ENCODE results near the gene SV2C. TPM values are rescaled to one million over a fixed set of nuclear protein-coding genes. Genes with fewer than 3 reads are reported as not detected.

The SV2C gene
- total and polyA plus RNA-seq, 2 donors: 0.05 to 0.27 TPM

DNA sequence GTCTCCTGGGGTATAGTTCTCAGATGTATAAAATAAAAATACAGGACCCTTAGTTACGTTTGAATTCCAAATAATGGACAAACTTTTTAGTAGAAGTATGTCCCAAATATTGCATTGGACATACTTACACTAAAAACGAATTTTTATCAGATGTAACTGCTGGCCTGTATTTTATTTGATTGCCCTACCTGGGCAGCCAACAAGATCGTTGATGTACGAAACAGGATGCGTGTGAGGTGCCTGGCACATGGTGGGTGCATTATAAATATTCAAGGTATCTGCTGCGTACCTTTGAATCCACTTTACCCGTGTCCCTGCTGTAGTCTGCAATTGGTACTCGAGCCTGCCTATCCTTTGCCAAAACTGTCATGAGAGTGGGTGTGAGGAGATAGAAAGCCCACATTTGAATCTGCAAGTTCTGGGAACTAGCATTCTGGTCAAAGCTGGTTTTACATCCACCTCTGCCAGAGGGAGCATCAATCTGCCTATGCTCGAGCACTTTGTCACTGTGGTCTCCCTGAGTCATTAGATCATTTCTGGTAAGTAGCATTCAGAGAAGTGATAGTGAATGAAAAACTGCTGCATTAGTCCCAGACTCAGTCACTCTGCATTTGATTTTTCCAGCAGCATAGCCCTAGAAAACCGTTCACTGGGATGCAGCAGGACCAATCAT lies 186.2 kb downstream of the SV2C start:
- no peak for DNase-seq (ENCODE audit: low read depth in 6 of 9, low spot score in 9 of 9)
- WGBS: 86% methylated on average over 10 of the region's 10 CpGs
- Histone ChIP-seq H3K36me3 (ENCODE audit: control insufficient read depth in 2 of 2, insufficient read depth in 2 of 2, low read length in 1 of 2) (no peaks in the 10 kb centered on the region), H3K27me3 (ENCODE audit: control insufficient read depth in 2 of 2, insufficient read depth in 1 of 2, low read length in 1 of 2) (no peaks in the 10 kb centered on the region), H3K4me1 (ENCODE audit: control insufficient read depth in 2 of 2, insufficient read depth in 2 of 2, low read length in 2 of 2) (no peaks in the 10 kb centered on the region), H3K4me3 (ENCODE audit: low read length in 2 of 2) (no peak overlapping the region), H3K27ac (ENCODE audit: low read depth in 1 of 2, low read length in 1 of 2) (no peak overlapping the region), H3K9me3 (ENCODE audit: control insufficient read depth in 2 of 2, insufficient read depth in 1 of 2, low read length in 1 of 2) (peaks cover 0 to 5% of the 10 kb centered on the region in 2 donors)

DNA sequence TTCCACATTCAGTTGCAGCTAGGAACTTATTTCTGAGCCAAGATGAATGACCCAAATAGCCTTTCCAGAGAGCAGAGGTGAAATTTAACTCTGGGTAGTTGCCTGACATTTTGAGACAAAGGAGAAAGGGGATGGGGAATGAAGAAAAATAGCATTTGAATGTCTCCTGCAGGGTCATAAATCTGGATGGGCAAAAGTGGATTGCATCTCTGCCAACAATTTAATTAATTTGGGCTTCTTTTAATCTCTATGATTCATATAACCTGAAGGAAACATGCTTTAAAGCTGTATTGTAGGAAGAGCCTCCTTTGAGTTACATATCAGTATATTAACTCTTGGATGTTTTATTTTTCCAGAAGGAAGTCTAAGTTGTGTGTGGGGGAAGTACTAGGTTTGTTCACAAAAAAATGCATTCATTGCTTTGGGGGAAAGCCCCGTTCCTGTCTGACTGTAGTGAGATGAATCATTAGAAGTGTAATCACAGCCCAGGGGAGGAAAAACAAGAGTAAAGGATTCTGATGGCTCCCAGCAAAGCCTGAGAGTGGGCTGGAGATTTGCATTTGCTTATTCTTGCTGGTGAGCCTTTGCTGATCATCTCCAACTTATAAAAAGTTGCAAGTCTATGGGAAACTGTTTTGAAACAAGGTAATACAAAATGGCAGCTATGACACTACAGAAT lies 186.9 kb downstream of the SV2C start:
- no peak for DNase-seq (ENCODE audit: low read depth in 6 of 9, low spot score in 9 of 9)
- Histone ChIP-seq H3K4me1 (ENCODE audit: control insufficient read depth in 2 of 2, insufficient read depth in 2 of 2, low read length in 2 of 2) (no peaks in the 10 kb centered on the region), H3K27me3 (ENCODE audit: control insufficient read depth in 2 of 2, insufficient read depth in 1 of 2, low read length in 1 of 2) (no peaks in the 10 kb centered on the region), H3K27ac (ENCODE audit: low read depth in 1 of 2, low read length in 1 of 2) (no peak overlapping the region), H3K9me3 (ENCODE audit: control insufficient read depth in 2 of 2, insufficient read depth in 1 of 2, low read length in 1 of 2) (no peaks in the 10 kb centered on the region), H3K4me3 (ENCODE audit: low read length in 2 of 2) (no peak overlapping the region), H3K36me3 (ENCODE audit: control insufficient read depth in 2 of 2, insufficient read depth in 2 of 2, low read length in 1 of 2) (no peaks in the 10 kb centered on the region)
- 55% methylated on average over 1 of the region's 1 CpG for WGBS

- no peak for DNase-seq (ENCODE audit: low read depth in 6 of 9, low spot score in 9 of 9)
- Histone ChIP-seq H3K4me1 (ENCODE audit: control insufficient read depth in 2 of 2, insufficient read depth in 2 of 2, low read length in 2 of 2) (no peaks in the 10 kb centered on the region), H3K27me3 (ENCODE audit: control insufficient read depth in 2 of 2, insufficient read depth in 1 of 2, low read length in 1 of 2) (no peaks in the 10 kb centered on the region), H3K27ac (ENCODE audit: low read depth in 1 of 2, low read length in 1 of 2) (no peak overlapping the region), H3K9me3 (ENCODE audit: control insufficient read depth in 2 of 2, insufficient read depth in 1 of 2, low read length in 1 of 2) (no peaks in the 10 kb centered on the region), H3K36me3 (ENCODE audit: control insufficient read depth in 2 of 2, insufficient read depth in 2 of 2, low read length in 1 of 2) (no peaks in the 10 kb centered on the region), H3K4me3 (ENCODE audit: low read length in 2 of 2) (no peak overlapping the region)
Observed at GRCh38 chr5:76271836-76272235, 188.7 kb downstream of the SV2C start.

DNA sequence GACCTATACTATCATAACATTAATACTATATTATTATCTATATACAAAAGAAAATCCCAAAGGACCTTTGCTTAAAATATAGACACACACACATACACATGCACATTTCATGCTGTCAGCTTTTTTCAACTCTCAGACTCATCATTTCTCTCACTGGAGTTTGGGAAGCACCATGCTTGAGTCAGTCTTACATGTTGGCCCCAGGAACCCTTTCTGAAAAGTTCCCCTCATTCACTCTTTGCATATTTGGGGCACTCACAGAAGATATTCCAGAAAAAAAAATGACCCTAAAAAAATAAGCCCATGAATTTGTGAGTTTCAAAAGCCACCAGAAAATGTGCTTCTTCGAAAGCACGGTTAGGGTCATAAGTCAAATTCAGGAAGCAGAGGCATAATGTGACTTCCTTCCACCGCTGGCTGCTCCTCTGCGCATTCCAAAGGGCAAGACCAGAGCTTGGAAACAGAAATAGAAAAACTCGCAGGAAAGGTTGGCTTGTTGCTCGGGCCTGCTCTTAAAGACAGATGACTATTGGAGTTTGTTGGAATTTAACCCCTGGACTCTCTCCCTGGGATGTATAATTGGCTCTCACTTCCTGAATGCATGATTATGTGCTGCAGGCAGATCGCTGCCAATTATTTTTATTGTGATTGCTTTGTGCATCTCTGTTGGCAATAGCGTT lies 190.2 kb downstream of the SV2C start:
- H3K9me3 ChIP-seq (ENCODE audit: control insufficient read depth in 2 of 2, insufficient read depth in 1 of 2, low read length in 1 of 2): no peaks in the 10 kb centered on the region
- WGBS: 42% methylated on average over 8 of the region's 8 CpGs
- no peak for DNase-seq (ENCODE audit: low read depth in 6 of 9, low spot score in 9 of 9)
- no peaks in the 10 kb centered on the region for H3K36me3 ChIP-seq (ENCODE audit: control insufficient read depth in 2 of 2, insufficient read depth in 2 of 2, low read length in 1 of 2)
- H3K4me3 ChIP-seq (ENCODE audit: low read length in 2 of 2): no peak overlapping the region
- no peaks in the 10 kb centered on the region for H3K27me3 ChIP-seq (ENCODE audit: control insufficient read depth in 2 of 2, insufficient read depth in 1 of 2, low read length in 1 of 2)
- no peaks in the 10 kb centered on the region for H3K4me1 ChIP-seq (ENCODE audit: control insufficient read depth in 2 of 2, insufficient read depth in 2 of 2, low read length in 2 of 2)
- no peak overlapping the region for H3K27ac ChIP-seq (ENCODE audit: low read depth in 1 of 2, low read length in 1 of 2)

DNA sequence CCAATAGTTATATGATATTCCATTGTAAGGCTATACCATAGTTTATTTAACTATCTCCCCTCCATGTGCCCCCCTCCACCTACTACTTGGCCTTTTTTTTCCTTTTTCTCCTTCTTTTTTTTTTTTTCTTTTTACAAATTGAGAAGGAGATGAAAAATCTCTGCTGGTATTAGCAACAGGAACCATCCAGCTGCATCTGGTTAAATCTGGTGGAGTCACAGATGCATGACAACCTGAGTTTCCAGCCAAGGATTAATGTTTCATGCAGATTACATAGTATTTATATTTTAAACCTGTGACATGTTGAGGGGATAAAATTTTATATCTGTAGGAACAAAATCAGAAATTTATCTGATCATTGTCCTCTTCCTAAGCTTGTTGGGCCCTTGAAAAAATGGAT lies 191.4 kb downstream of the SV2C start:
- H3K4me1 ChIP-seq (ENCODE audit: control insufficient read depth in 2 of 2, insufficient read depth in 2 of 2, low read length in 2 of 2): no peaks in the 10 kb centered on the region
- H3K27me3 ChIP-seq (ENCODE audit: control insufficient read depth in 2 of 2, insufficient read depth in 1 of 2, low read length in 1 of 2): no peaks in the 10 kb centered on the region
- H3K36me3 ChIP-seq (ENCODE audit: control insufficient read depth in 2 of 2, insufficient read depth in 2 of 2, low read length in 1 of 2): no peaks in the 10 kb centered on the region
- no peaks in the 10 kb centered on the region for H3K9me3 ChIP-seq (ENCODE audit: control insufficient read depth in 2 of 2, insufficient read depth in 1 of 2, low read length in 1 of 2)
- no peak for DNase-seq (ENCODE audit: low read depth in 6 of 9, low spot score in 9 of 9)
- H3K4me3 ChIP-seq (ENCODE audit: low read length in 2 of 2): no peak overlapping the region
- no peak overlapping the region for H3K27ac ChIP-seq (ENCODE audit: low read depth in 1 of 2, low read length in 1 of 2)

DNA sequence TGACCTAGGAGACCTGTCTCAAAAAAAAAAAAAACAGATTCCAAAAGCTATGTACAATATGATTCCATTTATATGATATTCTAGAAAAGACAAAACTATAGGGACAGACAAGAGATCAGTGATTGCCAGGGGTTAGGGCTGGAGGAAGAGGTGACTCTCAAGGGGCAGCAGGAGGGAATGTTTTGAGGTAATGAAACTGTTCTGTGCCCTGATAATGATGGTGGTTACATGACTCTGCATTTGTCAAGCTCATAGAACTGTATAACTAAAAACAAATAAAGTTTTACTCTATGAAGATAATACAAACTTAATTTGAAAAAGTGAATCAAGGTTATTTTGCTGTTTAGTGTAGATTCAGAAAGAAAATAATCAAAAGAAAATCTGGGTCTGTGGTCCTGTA lies 194.6 kb downstream of the SV2C start:
- no peaks in the 10 kb centered on the region for H3K27me3 ChIP-seq (ENCODE audit: control insufficient read depth in 2 of 2, insufficient read depth in 1 of 2, low read length in 1 of 2)
- H3K4me1 ChIP-seq (ENCODE audit: control insufficient read depth in 2 of 2, insufficient read depth in 2 of 2, low read length in 2 of 2): no peaks in the 10 kb centered on the region
- DNase-seq (ENCODE audit: low read depth in 6 of 9, low spot score in 9 of 9): no peak
- H3K27ac ChIP-seq (ENCODE audit: low read depth in 1 of 2, low read length in 1 of 2): no peak overlapping the region
- H3K36me3 ChIP-seq (ENCODE audit: control insufficient read depth in 2 of 2, insufficient read depth in 2 of 2, low read length in 1 of 2): no peaks in the 10 kb centered on the region
- H3K4me3 ChIP-seq (ENCODE audit: low read length in 2 of 2): no peak overlapping the region
- H3K9me3 ChIP-seq (ENCODE audit: control insufficient read depth in 2 of 2, insufficient read depth in 1 of 2, low read length in 1 of 2): no peaks in the 10 kb centered on the region

DNA sequence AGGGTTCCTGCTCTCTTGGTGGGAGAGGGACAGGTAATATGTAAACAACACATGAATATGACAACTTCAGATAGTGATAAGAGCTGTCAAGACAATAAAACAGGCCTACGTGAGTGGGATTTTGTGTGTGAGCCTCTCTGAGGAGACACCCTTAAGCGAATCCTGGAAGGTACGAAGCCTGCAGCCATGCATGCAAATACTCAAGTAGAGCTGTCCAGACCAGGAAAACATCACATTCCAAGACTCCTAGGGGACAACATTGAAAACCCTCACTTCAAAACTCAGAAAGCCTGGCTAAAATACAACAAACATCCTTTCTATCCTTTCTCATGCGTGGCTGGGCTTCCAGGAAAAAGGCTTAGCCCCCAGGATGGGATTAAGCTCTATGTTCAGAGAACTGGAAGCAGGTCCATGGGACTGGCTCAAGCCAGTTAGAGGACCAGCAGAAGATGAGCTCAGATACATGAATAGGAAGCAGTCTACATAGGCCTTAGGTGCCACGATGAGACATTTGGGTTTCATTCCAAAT lies 195.1 kb downstream of the SV2C start:
- H3K36me3 ChIP-seq (ENCODE audit: control insufficient read depth in 2 of 2, insufficient read depth in 2 of 2, low read length in 1 of 2): no peaks in the 10 kb centered on the region
- no peak for DNase-seq (ENCODE audit: low read depth in 6 of 9, low spot score in 9 of 9)
- no peaks in the 10 kb centered on the region for H3K4me1 ChIP-seq (ENCODE audit: control insufficient read depth in 2 of 2, insufficient read depth in 2 of 2, low read length in 2 of 2)
- H3K27me3 ChIP-seq (ENCODE audit: control insufficient read depth in 2 of 2, insufficient read depth in 1 of 2, low read length in 1 of 2): no peaks in the 10 kb centered on the region
- H3K4me3 ChIP-seq (ENCODE audit: low read length in 2 of 2): no peak overlapping the region
- WGBS: 95% methylated on average over 5 of the region's 5 CpGs
- H3K27ac ChIP-seq (ENCODE audit: low read depth in 1 of 2, low read length in 1 of 2): no peak overlapping the region
- H3K9me3 ChIP-seq (ENCODE audit: control insufficient read depth in 2 of 2, insufficient read depth in 1 of 2, low read length in 1 of 2): no peaks in the 10 kb centered on the region

- no peaks in the 10 kb centered on the region for H3K4me1 ChIP-seq (ENCODE audit: control insufficient read depth in 2 of 2, insufficient read depth in 2 of 2, low read length in 2 of 2)
- no peak overlapping the region for H3K4me3 ChIP-seq (ENCODE audit: low read length in 2 of 2)
- H3K27ac ChIP-seq (ENCODE audit: low read depth in 1 of 2, low read length in 1 of 2): no peak overlapping the region
- H3K9me3 ChIP-seq (ENCODE audit: control insufficient read depth in 2 of 2, insufficient read depth in 1 of 2, low read length in 1 of 2): no peaks in the 10 kb centered on the region
- no peak for DNase-seq (ENCODE audit: low read depth in 6 of 9, low spot score in 9 of 9)
- WGBS: 97% methylated on average over 14 of the region's 14 CpGs
- no peaks in the 10 kb centered on the region for H3K27me3 ChIP-seq (ENCODE audit: control insufficient read depth in 2 of 2, insufficient read depth in 1 of 2, low read length in 1 of 2)
- no peaks in the 10 kb centered on the region for H3K36me3 ChIP-seq (ENCODE audit: control insufficient read depth in 2 of 2, insufficient read depth in 2 of 2, low read length in 1 of 2)
Observed at GRCh38 chr5:76280494-76280893, 197.3 kb downstream of the SV2C start.

DNA sequence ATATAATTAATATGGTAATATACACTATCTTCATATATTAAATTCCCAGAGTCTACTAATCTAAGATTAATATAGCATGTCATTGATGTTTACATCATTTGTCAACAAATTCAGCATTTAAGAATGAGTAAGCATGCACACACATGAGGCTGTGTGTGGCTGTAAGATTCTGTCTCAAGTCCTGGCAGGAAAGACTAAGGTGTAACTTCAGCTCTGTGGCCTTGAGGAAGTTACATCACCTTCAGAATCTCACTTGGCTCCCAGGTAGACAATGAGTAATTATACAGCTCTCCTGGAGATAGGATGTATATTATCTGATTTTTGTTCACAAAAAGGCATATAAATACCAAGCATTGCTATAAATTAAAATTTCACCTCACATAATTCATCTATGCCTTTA lies 200.5 kb downstream of the SV2C start:
- no peak overlapping the region for H3K27ac ChIP-seq (ENCODE audit: low read depth in 1 of 2, low read length in 1 of 2)
- no peaks in the 10 kb centered on the region for H3K36me3 ChIP-seq (ENCODE audit: control insufficient read depth in 2 of 2, insufficient read depth in 2 of 2, low read length in 1 of 2)
- H3K4me1 ChIP-seq (ENCODE audit: control insufficient read depth in 2 of 2, insufficient read depth in 2 of 2, low read length in 2 of 2): no peaks in the 10 kb centered on the region
- no peaks in the 10 kb centered on the region for H3K9me3 ChIP-seq (ENCODE audit: control insufficient read depth in 2 of 2, insufficient read depth in 1 of 2, low read length in 1 of 2)
- no peak for DNase-seq (ENCODE audit: low read depth in 6 of 9, low spot score in 9 of 9)
- no peaks in the 10 kb centered on the region for H3K27me3 ChIP-seq (ENCODE audit: control insufficient read depth in 2 of 2, insufficient read depth in 1 of 2, low read length in 1 of 2)
- H3K4me3 ChIP-seq (ENCODE audit: low read length in 2 of 2): no peak overlapping the region
